K562 (cell line): ENCODE results near the gene SLC17A4. TPM values are rescaled to one million over a fixed set of nuclear protein-coding genes. Genes with fewer than 3 reads are reported as not detected.

Experiments used
- ATAC-seq: fragments of 200-7000 bp; cut with Tn5 transposase; 3 replicates; pipeline ENCODE4 v1.9.1; 2020; ENCODE audit warnings: moderate library complexity
- BruUV-seq: library from RNA; stranded (reverse); fragments of 400-500 nt; replicated peaks from 2 replicates; lab custom pipeline; 2021; lab: Mats Ljungman, UMichigan
- CTCF ChIA-PET: fragments of 300-600 bp; formaldehyde crosslinking; extraction: SDS; loops from one replicate; lab custom pipeline; 2021; ENCODE audit warnings: low intra/inter-chr PET ratio; lab: Yijun Ruan, JAX
- POLR2A ChIA-PET: fragments of 300-600, 350-650 bp; sonication (Branson Sonifier 250); formaldehyde crosslinking; extraction: SDS; loops from one replicate; lab custom pipeline; 2021; ENCODE audit warnings: antibody characterized with exemption, inconsistent platforms; lab: Yijun Ruan, JAX
- DNase-seq, 4 experiments: peaks; one replicate each; pipeline versions ENCODE4 v3.0.0 to v3.0.0-alpha.2; 2011 to 2018; ENCODE audit warnings: low spot score in 3 of 4, mixed read lengths in 3 of 4; ENCODE audit errors: extremely low read depth in 1 of 4
- FAIRE-seq: peaks from 2 replicates; lab custom pipeline; 2011; peaks lifted over from hg19 to GRCh38; lab: Jason Lieb, UNC
- H2AFZ ChIP-seq: 2 replicates; pipeline ENCODE4 v1.6.0; 2011; ENCODE audit warnings: low read depth, low read length, control low read depth, inconsistent platforms
- H3K27ac ChIP-seq: fragments of 200-600 bp; 3 replicates; pipeline ENCODE4 v1.8.0; 2011; ENCODE audit warnings: low read depth, mild to moderate bottlenecking, control low read depth, inconsistent platforms, low read length, moderate library complexity, mixed read lengths; ENCODE audit errors: extremely low read depth
- H3K27me3 ChIP-seq, 2 experiments: fragments of 300-600 bp in 1 of 2; 2 replicates in 1 of 2; 3 replicates in 1 of 2; pipeline versions ENCODE4 v1.6.0 to v1.8.0; 2011; ENCODE audit warnings: inconsistent platforms in 2 of 2, low read length in 2 of 2, mild to moderate bottlenecking in 1 of 2, mixed read lengths in 1 of 2, moderate library complexity in 1 of 2; ENCODE audit not compliant: control insufficient read depth in 2 of 2, insufficient read depth in 2 of 2
- H3K36me3 ChIP-seq: fragments of 300-600 bp; 3 replicates; pipeline ENCODE4 v1.8.0; 2011; ENCODE audit warnings: mild to moderate bottlenecking, low read length, inconsistent platforms; ENCODE audit not compliant: control insufficient read depth, insufficient read depth
- H3K4me1 ChIP-seq, 2 experiments: fragments of 200-600 bp in 1 of 2; replicated peaks in 1 of 2; 2 replicates in 1 of 2; 3 replicates in 1 of 2; pipeline versions ENCODE4 v1.5.1 to v1.8.0; 2011; ENCODE audit warnings: inconsistent platforms in 2 of 2, low read length in 2 of 2, mild to moderate bottlenecking in 1 of 2, mixed read lengths in 1 of 2, moderate library complexity in 1 of 2; ENCODE audit not compliant: control insufficient read depth in 2 of 2, insufficient read depth in 2 of 2
- H3K4me2 ChIP-seq: 2 replicates; pipeline ENCODE4 v1.6.1; 2011; ENCODE audit warnings: low read length, control low read depth, inconsistent platforms, mixed read lengths; ENCODE audit not compliant: insufficient read depth
- H3K4me3 ChIP-seq: fragments of 200-600 bp; sonication (generic), shearing (Covaris generic); 2 replicates; pipeline ENCODE4 v1.5.1; 2016; ENCODE audit warnings: control low read depth, inconsistent platforms
- H3K79me2 ChIP-seq: fragments of 200-600 bp; 3 replicates; pipeline ENCODE4 v1.8.0; 2011; ENCODE audit warnings: low read length, inconsistent platforms; ENCODE audit not compliant: control insufficient read depth, insufficient read depth
- H3K9ac ChIP-seq, 2 experiments: 2 replicates each; pipeline versions ENCODE4 v1.6.0 to v1.6.1; 2011; ENCODE audit warnings: low read depth in 2 of 2, low read length in 2 of 2, control low read depth in 1 of 2, inconsistent platforms in 1 of 2, mild to moderate bottlenecking in 1 of 2, mixed read lengths in 1 of 2; ENCODE audit not compliant: insufficient read depth in 1 of 2
- H3K9me1 ChIP-seq: one replicate; pipeline ENCODE4 v1.6.0; 2011; ENCODE audit warnings: inconsistent platforms, mild to moderate bottlenecking, low read length, moderate library complexity; ENCODE audit not compliant: control insufficient read depth, insufficient read depth
- H3K9me3 ChIP-seq: replicated peaks from 2 replicates; pipeline ENCODE4 v1.5.1; 2011; ENCODE audit warnings: low read depth, low read length, inconsistent platforms; ENCODE audit not compliant: control insufficient read depth, insufficient read depth
- H4K20me1 ChIP-seq: replicated peaks from 2 replicates; pipeline ENCODE4 v1.6.1; 2011; ENCODE audit warnings: low read length, inconsistent platforms, mixed read lengths; ENCODE audit not compliant: control insufficient read depth, insufficient read depth
- ELF1 ChIP-seq: fragments of 200-800 bp; sonication (Bioruptor generic); IDR thresholded peaks from 2 replicates; pipeline ENCODE4 v1.6.1; 2016; ENCODE audit warnings: missing genetic modification characterization, missing compliant biosample characterization
- GMEB1 ChIP-seq: fragments of 250-450 bp; sonication (Bioruptor Pico); IDR thresholded peaks from 2 replicates; pipeline ENCODE4 v1.4.0; 2020; ENCODE audit warnings: mild to moderate bottlenecking
- NFE2 ChIP-seq: IDR thresholded peaks from 2 replicates; pipeline ENCODE4 v1.6.1; 2014; ENCODE audit warnings: antibody characterized with exemption, low read depth
- NONO ChIP-seq, 2 experiments: fragments of 200-400 bp in 1 of 2; fragments of 450-650 bp in 1 of 2; formaldehyde crosslinking in 1 of 2; IDR thresholded peaks; 2 replicates each; pipeline ENCODE4 v1.6.1; 2017; ENCODE audit warnings: low read depth in 2 of 2, mild to moderate bottlenecking in 2 of 2, moderate library complexity in 2 of 2, low read length in 1 of 2
- NRF1 ChIP-seq, 2 experiments: fragments of 450-650 bp; IDR thresholded peaks in 1 of 2; conservative IDR thresholded peaks in 1 of 2; 2 replicates each; pipeline ENCODE4 v1.6.1; 2014; ENCODE audit warnings: mild to moderate bottlenecking in 2 of 2
- PCBP1 ChIP-seq: fragments of 200-400 bp; formaldehyde crosslinking; IDR thresholded peaks from 2 replicates; pipeline ENCODE4 v1.6.1; 2018; ENCODE audit warnings: mild to moderate bottlenecking, low read depth, low read length; ENCODE audit not compliant: poor library complexity, severe bottlenecking
- SIRT6 ChIP-seq: IDR thresholded peaks from one replicate; pipeline ENCODE4 v1.6.1; 2012; ENCODE audit warnings: low read depth, mild to moderate bottlenecking, control low read depth, inconsistent platforms, low read length, moderate library complexity
- SNAPC5 ChIP-seq: fragments of 250-450 bp; sonication (Bioruptor Pico); IDR thresholded peaks from 2 replicates; pipeline ENCODE4 v1.8.0; 2021; ENCODE audit warnings: moderate library complexity, mild to moderate bottlenecking, inconsistent platforms
- ZBTB34 ChIP-seq: fragments of 250-450 bp; sonication (Bioruptor Pico); IDR thresholded peaks from 2 replicates; pipeline ENCODE4 v1.8.0; 2021; ENCODE audit warnings: mild to moderate bottlenecking, moderate library complexity
- WGBS: fragments of 100-300 bp; shearing (Covaris generic); methylation state at CpG from one replicate; pipeline ENCODE4 v1.1.6; 2016; ENCODE audit warnings: low coverage, mixed read lengths; ENCODE audit not compliant: insufficient coverage; ENCODE audit errors: missing lambda C conversion rate; 5-methylcytosine and 5-hydroxymethylcytosine counted together
- in situ Hi-C: fragments of 300-500 bp; cut with MboI; formaldehyde crosslinking; loops from 4 replicates; pipeline ENCODE4 v1.15.0; 2018; ENCODE audit warnings: inconsistent platforms, mixed read lengths
- intact Hi-C: fragments of 100-400 bp; cut with micrococcal nuclease; formaldehyde crosslinking; loops from 2 replicates; pipeline ENCODE4 v1.14.2; 2022
- polyA plus RNA-seq, 8 experiments: library from polyadenylated mRNA; depleted of rRNA in 4 of 8; stranded (reverse) in 5 of 8; unstranded in 3 of 8; fragments of >200 nt; fragmentation: Nextera tagmentation in 2 of 8; fragmentation: Illumina TruSeq in 1 of 8; extraction: Ambion mirVana in 2 of 8; extraction: Trizol in 1 of 8; gene quantifications; 2 replicates each; pipeline versions ENCODE4 v1.2.1 to v1.2.3, GENCODE V29; 2011 to 2014; ENCODE audit warnings: inconsistent platforms in 1 of 8, missing spikeins in 1 of 8
- total RNA-seq, 7 experiments: library from RNA; depleted of rRNA in 6 of 7; stranded (reverse); fragments of >200 nt in 6 of 7; fragmentation: Illumina TruSeq in 2 of 7; extraction: Trizol in 2 of 7; gene quantifications; 2 replicates each; pipeline versions ENCODE4 v1.2.1 to v1.2.3, GENCODE V29; 2011 to 2021; ENCODE audit warnings: low replicate concordance in 1 of 7

The SLC17A4 gene
- total and polyA plus RNA-seq, 9 of the 15 experiments (the other 6 are each of a cell fraction or from before 2014, with no cell fraction given): not detected

GRCh38 chr6:25774120-25774715 lies 19.7 kb downstream of the SLC17A4 start:
- in situ Hi-C loops (no loop called here), intact Hi-C loops (no loop called here)
- 0% methylated on average over 2 of the region's 2 CpGs for WGBS
- H3K9me3 ChIP-seq: no peaks in the 10 kb centered on the region
- DNase-seq (no peak), ATAC-seq (no peak), FAIRE-seq (peak; percentile 44)
- peaks cover 3 to 9% of the 10 kb centered on the region in 2 experiments; a peak in 4 of 5 replicates for H3K27me3 ChIP-seq
- no peak overlapping the region for H3K9ac ChIP-seq
- no peak overlapping the region for H2AFZ ChIP-seq
- BruUV-seq: no TSS peak
- no peaks in the 10 kb centered on the region for H3K4me1 ChIP-seq
- H4K20me1 ChIP-seq: no peaks in the 10 kb centered on the region
- no peak overlapping the region for H3K27ac ChIP-seq
- POLR2A ChIA-PET: no interaction called here
- no peaks in the 10 kb centered on the region for H3K36me3 ChIP-seq
- H3K9me1 ChIP-seq: no peaks in the 10 kb centered on the region
- TF ChIP-seq SIRT6 (no peak), SNAPC5 (CRISPR knock-in tag) (no peak), NONO (IDR thresholded peaks at IDR 0.05; ENCODE audit: low read depth in 2 of 2, low read length in 1 of 2) (no peak), NRF1 (conservative IDR thresholded peaks at IDR 0.05 in 1 of 2, IDR thresholded peaks at IDR 0.05 in 1 of 2) (no peak), GMEB1 (no peak), ELF1 (no peak), PCBP1 (no peak), ZBTB34 (CRISPR knock-in tag) (no peak), NFE2 (no peak)
- no peak overlapping the region for H3K4me2 ChIP-seq
- no peak overlapping the region for H3K4me3 ChIP-seq
- no peaks in the 10 kb centered on the region for H3K79me2 ChIP-seq
- CTCF ChIA-PET: no interaction called here
